ENCODE data around the gene IKZF3. TPM values are rescaled to one million over a fixed set of nuclear protein-coding genes. Genes with fewer than 3 reads are reported as not detected.
"Not testable (repeated sequence)": the region's sequence is repeated elsewhere in the genome, so short reads cannot be mapped to it uniquely, and the experiment has no call there.

Gene IKZF3
- polyA plus RNA-seq, 3 donors = 0.29 to 0.62 (median 0.34) TPM

- 68 to 88% (median 84%) methylated on average over 8 of the region's 8 CpGs for whole genome bisulfite sequencing, 3 donors
- no peak overlapping the region for H3K27ac ChIP-seq (ENCODE audit: low read depth, low read length)
Observed at GRCh38 chr17:39866013-39866730, 2.1 kb upstream of the IKZF3 start.

GRCh38 chr17:39863244-39863917 is 731 bp downstream of the IKZF3 start:
- H3K27ac ChIP-seq (ENCODE audit: low read depth, low read length) = no peak overlapping the region
- 58 to 69% (median 61%) methylated on average over 7 of the region's 7 CpGs for WGBS, 3 donors

- no peak overlapping the region for H3K27ac ChIP-seq (ENCODE audit: low read depth, low read length)
- WGBS, 3 donors = 78 to 88% (median 83%) methylated on average over 5 of the region's 5 CpGs
Observed at GRCh38 chr17:39861235-39861634, 2.9 kb downstream of the IKZF3 start.

GRCh38 chr17:39855911-39856649 is 8.0 kb downstream of the IKZF3 start:
- WGBS, 3 donors = 85 to 87% (median 86%) methylated on average over 9 of the region's 9 CpGs
- H3K27ac ChIP-seq (ENCODE audit: low read depth, low read length) = not testable (repeated sequence)

- H3K27ac ChIP-seq (ENCODE audit: low read depth, low read length) = no peak overlapping the region
- 77 to 82% (median 82%) methylated on average over 2 of the region's 2 CpGs for WGBS, 3 donors
Observed at GRCh38 chr17:39854909-39855308, 9.2 kb downstream of the IKZF3 start.

GRCh38 chr17:39852239-39852638 is 11.9 kb downstream of the IKZF3 start:
- H3K27ac ChIP-seq (ENCODE audit: low read depth, low read length) = no peak overlapping the region
- WGBS, 3 donors = 31 to 53% (median 50%) methylated on average over 3 of the region's 3 CpGs

- not testable (repeated sequence) for H3K27ac ChIP-seq (ENCODE audit: low read depth, low read length)
Observed at GRCh38 chr17:39850186-39850585, 13.9 kb downstream of the IKZF3 start.

- WGBS, 3 donors = 58 to 68% (median 65%) methylated on average over 4 of the region's 4 CpGs
Observed at GRCh38 chr17:39848600-39848999, 15.5 kb downstream of the IKZF3 start.

GRCh38 chr17:39846205-39846604 is 17.9 kb downstream of the IKZF3 start:
- WGBS, 3 donors = 72 to 79% (median 72%) methylated on average over 4 of the region's 4 CpGs
- no peak overlapping the region for H3K27ac ChIP-seq (ENCODE audit: low read depth, low read length)

More at GRCh38 chr17:39848600-39848999, 15.5 kb downstream of the IKZF3 start:
- H3K27ac ChIP-seq (ENCODE audit: low read depth, low read length) = no peak overlapping the region

GRCh38 chr17:39845052-39845846 is 18.9 kb downstream of the IKZF3 start:
- no peak overlapping the region for H3K27ac ChIP-seq (ENCODE audit: low read depth, low read length)
- WGBS, 3 donors = 70 to 76% (median 71%) methylated on average over 8 of the region's 8 CpGs

GRCh38 chr17:39841134-39841683 is 22.9 kb downstream of the IKZF3 start:
- 78 to 83% (median 78%) methylated on average over 2 of the region's 2 CpGs for WGBS, 3 donors
- no peak overlapping the region for H3K27ac ChIP-seq (ENCODE audit: low read depth, low read length)

- WGBS, 3 donors = 48 to 79% (median 77%) methylated on average over 1 of the region's 1 CpG
- H3K27ac ChIP-seq (ENCODE audit: low read depth, low read length) = no peak overlapping the region
Observed at GRCh38 chr17:39838784-39839183, 25.3 kb downstream of the IKZF3 start.

GRCh38 chr17:39838057-39838456 is 26.1 kb downstream of the IKZF3 start:
- WGBS, 3 donors = 73 to 81% (median 78%) methylated on average over 1 of the region's 1 CpG
- no peak overlapping the region for H3K27ac ChIP-seq (ENCODE audit: low read depth, low read length)

GRCh38 chr17:39836117-39836516 is 28.0 kb downstream of the IKZF3 start:
- 73 to 82% (median 81%) methylated on average over 6 of the region's 6 CpGs for WGBS, 3 donors
- no peak overlapping the region for H3K27ac ChIP-seq (ENCODE audit: low read depth, low read length)

GRCh38 chr17:39835038-39835786 is 28.9 kb downstream of the IKZF3 start:
- 92 to 95% (median 94%) methylated on average over 17 of the region's 17 CpGs for WGBS, 3 donors
- no peak overlapping the region for H3K27ac ChIP-seq (ENCODE audit: low read depth, low read length)

- no peak overlapping the region for H3K27ac ChIP-seq (ENCODE audit: low read depth, low read length)
Observed at GRCh38 chr17:39834017-39834416, 30.1 kb downstream of the IKZF3 start.

GRCh38 chr17:39831588-39831987 is 32.5 kb downstream of the IKZF3 start:
- H3K27ac ChIP-seq (ENCODE audit: low read depth, low read length) = no peak overlapping the region
- WGBS, 3 donors = 62 to 75% (median 73%) methylated on average over 2 of the region's 2 CpGs

GRCh38 chr17:39828443-39828842 is 35.7 kb downstream of the IKZF3 start:
- no peak overlapping the region for H3K27ac ChIP-seq (ENCODE audit: low read depth, low read length)
- WGBS, 3 donors = 75 to 90% (median 83%) methylated on average over 4 of the region's 4 CpGs

Measured in adipose tissue (tissue), 3 donors.